ENCODE results near the gene IL31RA. TPM values are rescaled to one million over a fixed set of nuclear protein-coding genes. Genes with fewer than 3 reads are reported as not detected.

The IL31RA gene
- total RNA-seq, 2 donors from 2014 or later: 1.1 to 6.6 TPM

- ATAC-seq (ENCODE audit: insufficient number of reproducible peaks, low FRiP score, low read depth): no peak
- no peaks in the 10 kb centered on the region for H3K27me3 ChIP-seq (replicated peaks; ENCODE audit: insufficient read depth)
- no peaks in the 10 kb centered on the region for H3K9me3 ChIP-seq
- no peak for DNase-seq (ENCODE audit: low spot score)
- H3K4me1 ChIP-seq (ENCODE audit: control insufficient read depth in 1 of 2, low read depth in 2 of 2): peaks cover 0 to 8% of the 10 kb centered on the region in 2 donors
- H3K27ac ChIP-seq: no peak overlapping the region
- no peak overlapping the region for H3K4me3 ChIP-seq
- no peak for TF ChIP-seq CTCF (IDR thresholded peaks at IDR 0.05)
- no peaks in the 10 kb centered on the region for H3K36me3 ChIP-seq
Measured at GRCh38 chr5:55903121-55903701, 52.1 kb downstream of the IL31RA start.

GRCh38 chr5:55904152-55904551, 53.0 kb downstream of the IL31RA start:
- no peaks in the 10 kb centered on the region for H3K9me3 ChIP-seq
- ATAC-seq (ENCODE audit: insufficient number of reproducible peaks, low FRiP score, low read depth): no peak
- H3K4me1 ChIP-seq (ENCODE audit: control insufficient read depth in 1 of 2, low read depth in 2 of 2): peaks cover 0 to 8% of the 10 kb centered on the region in 2 donors
- no peak for DNase-seq (ENCODE audit: low spot score)
- H3K4me3 ChIP-seq: no peak overlapping the region
- no peak overlapping the region for H3K27ac ChIP-seq
- no peaks in the 10 kb centered on the region for H3K27me3 ChIP-seq (replicated peaks; ENCODE audit: insufficient read depth)
- H3K36me3 ChIP-seq: no peaks in the 10 kb centered on the region
- TF ChIP-seq CTCF (IDR thresholded peaks at IDR 0.05): no peak

- TF ChIP-seq CTCF (IDR thresholded peaks at IDR 0.05): no peak
- ATAC-seq (ENCODE audit: insufficient number of reproducible peaks, low FRiP score, low read depth) (no peak), DNase-seq (ENCODE audit: low spot score) (no peak)
- Histone ChIP-seq H3K27me3 (replicated peaks; ENCODE audit: insufficient read depth) (no peaks in the 10 kb centered on the region), H3K9me3 (no peaks in the 10 kb centered on the region), H3K4me3 (no peak overlapping the region), H3K27ac (no peak overlapping the region), H3K4me1 (ENCODE audit: control insufficient read depth in 1 of 2, low read depth in 2 of 2) (peaks cover 0 to 8% of the 10 kb centered on the region in 2 donors), H3K36me3 (no peaks in the 10 kb centered on the region)
Measured at GRCh38 chr5:55905251-55905650, 54.1 kb downstream of the IL31RA start.

GRCh38 chr5:55907927-55908326, 56.8 kb downstream of the IL31RA start:
- Histone ChIP-seq H3K9me3 (no peaks in the 10 kb centered on the region), H3K36me3 (no peaks in the 10 kb centered on the region), H3K27ac (no peak overlapping the region), H3K4me3 (no peak overlapping the region), H3K4me1 (ENCODE audit: control insufficient read depth in 1 of 2, low read depth in 2 of 2) (peaks cover 0 to 8% of the 10 kb centered on the region in 2 donors), H3K27me3 (replicated peaks; ENCODE audit: insufficient read depth) (no peaks in the 10 kb centered on the region)
- ATAC-seq (ENCODE audit: insufficient number of reproducible peaks, low FRiP score, low read depth) (no peak), DNase-seq (ENCODE audit: low spot score) (no peak)
- TF ChIP-seq CTCF (IDR thresholded peaks at IDR 0.05): no peak

- no peak overlapping the region for H3K27ac ChIP-seq
- DNase-seq (ENCODE audit: low spot score): no peak
- H3K4me3 ChIP-seq: no peak overlapping the region
- peaks cover 0 to 4% of the 10 kb centered on the region in 2 donors for H3K4me1 ChIP-seq (ENCODE audit: control insufficient read depth in 1 of 2, low read depth in 2 of 2)
- no peaks in the 10 kb centered on the region for H3K9me3 ChIP-seq
- no peak for TF ChIP-seq CTCF (IDR thresholded peaks at IDR 0.05)
- no peak for ATAC-seq (ENCODE audit: insufficient number of reproducible peaks, low FRiP score, low read depth)
- H3K36me3 ChIP-seq: no peaks in the 10 kb centered on the region
- no peaks in the 10 kb centered on the region for H3K27me3 ChIP-seq (replicated peaks; ENCODE audit: insufficient read depth)
Measured at GRCh38 chr5:55908804-55909203, 57.6 kb downstream of the IL31RA start.

All from thoracic aorta (tissue), 2 donors.